ENCODE measurements around the gene GNAZ.

- no peak for TF ChIP-seq CTCF (IDR thresholded peaks at IDR 0.05)
- TF ChIP-seq POLR2A (IDR thresholded peaks at IDR 0.05), result no peak
These were observed 60.4 kb downstream of the GNAZ start for GRCh38 chr22:23130697-23131096.

Data from thyroid gland (tissue), 4 donors.